GM23338 (cell line): ENCODE measurements around the gene AACS. TPM values are rescaled to one million over a fixed set of nuclear protein-coding genes. Genes with fewer than 3 reads are reported as not detected.

Experiments
- ATAC-seq: fragments of 200-7000 bp; cut with Tn5 transposase; 3 replicates; pipeline ENCODE4 v1.9.1; 2020
- DNase-seq: peaks from one replicate; pipeline ENCODE4 v3.0.0-alpha.2; 2015; ENCODE audit warnings: low spot score
- H2AFZ ChIP-seq: fragments of 200-600 bp; sonication (generic); 2 replicates; pipeline ENCODE4 v1.8.0; 2016; ENCODE audit warnings: antibody characterized with exemption, mild to moderate bottlenecking, moderate library complexity
- H3F3A ChIP-seq: fragments of 200-600 bp; sonication (generic); replicated peaks from 2 replicates; pipeline ENCODE4 v1.8.0; 2017; ENCODE audit warnings: antibody characterized with exemption, mixed run types, low read depth
- H3K27ac ChIP-seq: fragments of 200-600 bp; sonication (generic); 2 replicates; pipeline ENCODE4 v1.6.1; 2016; ENCODE audit warnings: low read depth
- H3K27me3 ChIP-seq: fragments of 200-600 bp; sonication (generic); 2 replicates; pipeline ENCODE4 v1.8.0; 2016; ENCODE audit warnings: mild to moderate bottlenecking, mixed run types, moderate library complexity; ENCODE audit not compliant: insufficient read depth
- H3K36me3 ChIP-seq: fragments of 200-600 bp; sonication (generic); 2 replicates; pipeline ENCODE4 v1.8.0; 2016; ENCODE audit warnings: mild to moderate bottlenecking; ENCODE audit not compliant: insufficient read depth
- H3K4me1 ChIP-seq: fragments of 200-600 bp; sonication (generic); 2 replicates; pipeline ENCODE4 v1.8.0; 2016; ENCODE audit warnings: mild to moderate bottlenecking, moderate library complexity; ENCODE audit not compliant: insufficient read depth
- H3K4me2 ChIP-seq: fragments of 200-600 bp; sonication (generic); 2 replicates; pipeline ENCODE4 v1.7.1; 2017; ENCODE audit warnings: mixed run types
- H3K4me3 ChIP-seq: fragments of 200-600 bp; sonication (generic); 2 replicates; pipeline ENCODE4 v1.6.1; 2016; ENCODE audit warnings: mixed run types
- H3K79me2 ChIP-seq: fragments of 200-600 bp; sonication (generic); replicated peaks from 2 replicates; pipeline ENCODE4 v1.8.0; 2017; ENCODE audit warnings: mild to moderate bottlenecking; ENCODE audit not compliant: insufficient read depth
- H3K9me2 ChIP-seq: fragments of 200-600 bp; sonication (generic); 2 replicates; pipeline ENCODE4 v1.8.0; 2017; ENCODE audit not compliant: insufficient read depth
- H4K20me1 ChIP-seq: fragments of 200-600 bp; sonication (generic); replicated peaks from 2 replicates; pipeline ENCODE4 v1.8.0; 2017; ENCODE audit warnings: mild to moderate bottlenecking; ENCODE audit not compliant: insufficient read depth
- H3K27ac Mint-ChIP-seq: 2 replicates; pipeline ENCODE4 v1.8.0; 2020; ENCODE audit warnings: inconsistent platforms, mild to moderate bottlenecking, moderate library complexity, mixed read lengths
- H3K27me3 Mint-ChIP-seq: 3 replicates; pipeline ENCODE4 v1.8.0; 2022; ENCODE audit warnings: low read depth, mild to moderate bottlenecking, moderate library complexity, mixed read lengths, inconsistent platforms; ENCODE audit not compliant: insufficient read depth, poor library complexity
- H3K36me3 Mint-ChIP-seq: 3 replicates; pipeline ENCODE4 v1.8.0; 2021; ENCODE audit warnings: low read depth, mild to moderate bottlenecking, inconsistent platforms, moderate library complexity, mixed read lengths
- H3K4me1 Mint-ChIP-seq: 3 replicates; pipeline ENCODE4 v1.8.0; 2020; ENCODE audit warnings: mild to moderate bottlenecking, inconsistent platforms, mixed read lengths
- H3K4me3 Mint-ChIP-seq: 3 replicates; pipeline ENCODE4 v1.8.0; 2021; ENCODE audit warnings: moderate library complexity, mild to moderate bottlenecking, inconsistent platforms, mixed read lengths
- H3K9me3 Mint-ChIP-seq: 3 replicates; pipeline ENCODE4 v1.8.0; 2020; ENCODE audit warnings: moderate library complexity, mild to moderate bottlenecking, inconsistent platforms, mixed read lengths
- EZH2 ChIP-seq: fragments of 200-600 bp; sonication (generic); IDR thresholded peaks from one replicate; pipeline ENCODE4 v1.8.0; 2017; ENCODE audit warnings: antibody characterized with exemption, mild to moderate bottlenecking, low read depth; ENCODE audit not compliant: unreplicated experiment
- EZH2phosphoT487 ChIP-seq: fragments of 200-600 bp; sonication (generic); IDR thresholded peaks from one replicate; pipeline ENCODE4 v1.8.1; 2018; ENCODE audit warnings: antibody characterized with exemption; ENCODE audit not compliant: unreplicated experiment
- JUNB ChIP-seq: IDR thresholded peaks from one replicate; pipeline ENCODE4 v1.6.1; 2016; ENCODE audit warnings: antibody characterized with exemption; ENCODE audit not compliant: unreplicated experiment
- NANOG ChIP-seq: IDR thresholded peaks from 2 replicates; pipeline ENCODE4 v1.6.1; 2016; ENCODE audit warnings: antibody characterized with exemption, borderline replicate concordance
- POLR2AphosphoS5 ChIP-seq: IDR thresholded peaks from 2 replicates; pipeline ENCODE4 v1.6.1; 2016; ENCODE audit warnings: antibody characterized with exemption, low read depth
- STAT1 ChIP-seq: IDR thresholded peaks from one replicate; pipeline ENCODE4 v1.6.1; 2016; ENCODE audit warnings: antibody characterized with exemption; ENCODE audit not compliant: unreplicated experiment
- polyA plus RNA-seq: library from polyadenylated mRNA; unstranded; fragments of >200 nt; fragmentation: Nextera tagmentation; extraction: Ambion mirVana; gene quantifications from 2 replicates; pipeline ENCODE4 v1.2.1, GENCODE V29; 2016
- total RNA-seq: library from RNA; depleted of rRNA; stranded (reverse); fragments of >200 nt; shearing (Covaris generic); gene quantifications from 2 replicates; pipeline ENCODE4 v1.2.3, GENCODE V29; 2014
- TF ChIP-seq, protein P1 (sequence below): IDR thresholded peaks from one replicate; pipeline ENCODE4 v1.6.1; 2018; ENCODE audit warnings: antibody characterized with exemption; ENCODE audit not compliant: unreplicated experiment
- TF ChIP-seq, protein P2 (sequence below): fragments of 250-450 bp; sonication (Bioruptor Pico); IDR thresholded peaks from 2 replicates; pipeline ENCODE4 v1.5.0; 2020; ENCODE audit warnings: mild to moderate bottlenecking, moderate library complexity

The AACS gene
- total and polyA plus RNA-seq, 2 experiments from 2014 or later = 31.1 to 64.4 TPM

DNA sequence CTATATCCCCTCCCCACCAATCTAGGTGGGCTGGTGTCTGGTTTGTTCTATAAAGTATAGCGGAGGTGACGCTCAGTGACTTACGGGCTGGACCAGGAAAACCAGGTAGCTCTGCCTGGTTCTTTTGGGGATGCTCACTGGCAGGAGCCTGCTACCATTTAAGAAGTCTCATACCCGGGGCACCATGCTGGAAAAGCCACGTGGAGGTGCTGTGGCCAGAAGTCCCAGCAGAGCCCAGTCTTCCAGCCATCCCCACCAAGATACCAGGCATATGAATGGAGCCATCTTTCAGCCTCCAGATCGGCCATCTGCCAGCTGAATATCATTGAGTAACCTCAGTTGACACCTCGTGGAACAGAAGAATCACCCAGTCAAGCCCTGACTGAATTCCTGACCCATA is 87.2 kb downstream of the AACS start:
- Histone ChIP-seq H3K4me3 (no peak overlapping the region), H3K27ac (no peak overlapping the region), H3F3A (no peaks in the 10 kb centered on the region), H2AFZ (no peak overlapping the region), H4K20me1 (no peaks in the 10 kb centered on the region), H3K4me1 (no peaks in the 10 kb centered on the region), H3K9me2 (no peaks in the 10 kb centered on the region), H3K79me2 (no peaks in the 10 kb centered on the region), H3K4me2 (no peak overlapping the region), H3K27me3 (no peaks in the 10 kb centered on the region), H3K36me3 (no peaks in the 10 kb centered on the region)
- no peak for DNase-seq
- Mint-ChIP-seq H3K27me3 (peaks cover 8% of the 10 kb centered on the region), H3K4me3 (no peak overlapping the region), H3K27ac (no peak overlapping the region), H3K4me1 (no peaks in the 10 kb centered on the region), H3K9me3 (0 out of 3 replicates have a peak, but pooled peaks cover under 1% of the 10 kb centered on the region), H3K36me3 (no peaks in the 10 kb centered on the region)
- TF ChIP-seq, protein P1, sequence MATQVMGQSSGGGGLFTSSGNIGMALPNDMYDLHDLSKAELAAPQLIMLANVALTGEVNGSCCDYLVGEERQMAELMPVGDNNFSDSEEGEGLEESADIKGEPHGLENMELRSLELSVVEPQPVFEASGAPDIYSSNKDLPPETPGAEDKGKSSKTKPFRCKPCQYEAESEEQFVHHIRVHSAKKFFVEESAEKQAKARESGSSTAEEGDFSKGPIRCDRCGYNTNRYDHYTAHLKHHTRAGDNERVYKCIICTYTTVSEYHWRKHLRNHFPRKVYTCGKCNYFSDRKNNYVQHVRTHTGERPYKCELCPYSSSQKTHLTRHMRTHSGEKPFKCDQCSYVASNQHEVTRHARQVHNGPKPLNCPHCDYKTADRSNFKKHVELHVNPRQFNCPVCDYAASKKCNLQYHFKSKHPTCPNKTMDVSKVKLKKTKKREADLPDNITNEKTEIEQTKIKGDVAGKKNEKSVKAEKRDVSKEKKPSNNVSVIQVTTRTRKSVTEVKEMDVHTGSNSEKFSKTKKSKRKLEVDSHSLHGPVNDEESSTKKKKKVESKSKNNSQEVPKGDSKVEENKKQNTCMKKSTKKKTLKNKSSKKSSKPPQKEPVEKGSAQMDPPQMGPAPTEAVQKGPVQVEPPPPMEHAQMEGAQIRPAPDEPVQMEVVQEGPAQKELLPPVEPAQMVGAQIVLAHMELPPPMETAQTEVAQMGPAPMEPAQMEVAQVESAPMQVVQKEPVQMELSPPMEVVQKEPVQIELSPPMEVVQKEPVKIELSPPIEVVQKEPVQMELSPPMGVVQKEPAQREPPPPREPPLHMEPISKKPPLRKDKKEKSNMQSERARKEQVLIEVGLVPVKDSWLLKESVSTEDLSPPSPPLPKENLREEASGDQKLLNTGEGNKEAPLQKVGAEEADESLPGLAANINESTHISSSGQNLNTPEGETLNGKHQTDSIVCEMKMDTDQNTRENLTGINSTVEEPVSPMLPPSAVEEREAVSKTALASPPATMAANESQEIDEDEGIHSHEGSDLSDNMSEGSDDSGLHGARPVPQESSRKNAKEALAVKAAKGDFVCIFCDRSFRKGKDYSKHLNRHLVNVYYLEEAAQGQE = no peak
- no peak for TF ChIP-seq STAT1
- no peak for TF ChIP-seq POLR2AphosphoS5
- ATAC-seq = no peak

DNA sequence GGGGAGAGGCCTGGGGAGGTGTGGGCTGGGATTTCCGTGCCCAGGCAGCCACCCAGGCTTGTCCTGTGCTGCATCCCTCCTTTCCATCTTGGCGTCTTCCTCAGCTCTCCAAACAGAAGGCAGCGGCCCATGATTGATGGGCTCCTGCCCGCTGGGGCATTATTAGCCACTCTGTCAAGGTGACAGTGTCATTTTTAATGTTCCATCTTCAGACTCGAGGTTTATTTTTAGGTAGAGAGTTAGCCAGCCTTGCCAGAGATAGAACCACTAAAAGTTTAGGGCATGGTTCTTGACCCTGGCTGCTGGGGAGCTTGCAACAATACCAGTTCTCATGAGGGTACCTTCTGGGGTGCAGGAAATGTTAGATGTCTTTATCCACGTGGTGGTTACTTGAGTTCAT is 90.1 kb downstream of the AACS start:
- Mint-ChIP-seq H3K9me3 (peaks cover 6% of the 10 kb centered on the region; the same call in 1 of the 3 replicates), H3K4me3 (no peak overlapping the region), H3K36me3 (no peaks in the 10 kb centered on the region; the same call in 2 of the 3 replicates), H3K27me3 (peaks cover 4% of the 10 kb centered on the region), H3K4me1 (no peaks in the 10 kb centered on the region), H3K27ac (no peak overlapping the region)
- no peak for TF ChIP-seq EZH2
- Histone ChIP-seq H3K4me2 (no peak overlapping the region), H3K27ac (no peak overlapping the region), H3K4me1 (no peaks in the 10 kb centered on the region), H3K9me2 (no peaks in the 10 kb centered on the region), H3K36me3 (no peaks in the 10 kb centered on the region), H2AFZ (no peak overlapping the region), H3K4me3 (no peak overlapping the region), H4K20me1 (no peaks in the 10 kb centered on the region), H3K79me2 (no peaks in the 10 kb centered on the region), H3K27me3 (no peaks in the 10 kb centered on the region), H3F3A (no peaks in the 10 kb centered on the region)
- no peak for ATAC-seq
- no peak for DNase-seq

DNA sequence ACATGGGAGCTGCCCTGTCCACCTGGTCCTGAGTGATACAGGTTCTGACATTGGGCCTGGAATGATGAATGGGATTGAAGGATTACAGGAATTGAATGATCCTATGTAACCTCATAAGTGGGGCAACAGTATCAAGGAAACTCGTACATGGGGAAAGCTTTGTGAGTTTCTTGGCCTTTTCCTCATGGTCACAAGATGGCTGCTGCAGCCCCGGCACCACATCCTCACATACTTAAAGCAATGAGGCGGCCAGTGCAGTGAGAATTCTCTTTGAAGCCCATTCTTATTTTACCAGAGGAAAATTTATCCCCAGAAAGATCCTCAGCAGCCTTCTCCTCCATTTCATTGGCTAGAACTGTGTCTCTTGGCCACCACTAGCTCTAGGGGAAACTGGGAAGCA is 91.9 kb downstream of the AACS start:
- Histone ChIP-seq H3F3A (no peaks in the 10 kb centered on the region), H3K36me3 (no peaks in the 10 kb centered on the region), H4K20me1 (no peaks in the 10 kb centered on the region), H3K4me2 (no peak overlapping the region), H3K4me3 (no peak overlapping the region), H3K79me2 (no peaks in the 10 kb centered on the region), H2AFZ (no peak overlapping the region), H3K27ac (no peak overlapping the region), H3K9me2 (no peaks in the 10 kb centered on the region), H3K4me1 (no peaks in the 10 kb centered on the region), H3K27me3 (no peaks in the 10 kb centered on the region)
- ATAC-seq (no peak), DNase-seq (no peak)
- no peaks in the 10 kb centered on the region for H3K4me1 Mint-ChIP-seq
- peaks cover 2% of the 10 kb centered on the region for H3K27me3 Mint-ChIP-seq
- peaks cover 6% of the 10 kb centered on the region; the same call in 2 of the 3 replicates for H3K9me3 Mint-ChIP-seq
- H3K36me3 Mint-ChIP-seq = no peaks in the 10 kb centered on the region; the same call in 2 of the 3 replicates
- H3K27ac Mint-ChIP-seq = no peak overlapping the region
- no peak overlapping the region for H3K4me3 Mint-ChIP-seq
- TF ChIP-seq NANOG (no peak), EZH2phosphoT487 (no peak), JUNB (no peak)
- TF ChIP-seq, protein P2, sequence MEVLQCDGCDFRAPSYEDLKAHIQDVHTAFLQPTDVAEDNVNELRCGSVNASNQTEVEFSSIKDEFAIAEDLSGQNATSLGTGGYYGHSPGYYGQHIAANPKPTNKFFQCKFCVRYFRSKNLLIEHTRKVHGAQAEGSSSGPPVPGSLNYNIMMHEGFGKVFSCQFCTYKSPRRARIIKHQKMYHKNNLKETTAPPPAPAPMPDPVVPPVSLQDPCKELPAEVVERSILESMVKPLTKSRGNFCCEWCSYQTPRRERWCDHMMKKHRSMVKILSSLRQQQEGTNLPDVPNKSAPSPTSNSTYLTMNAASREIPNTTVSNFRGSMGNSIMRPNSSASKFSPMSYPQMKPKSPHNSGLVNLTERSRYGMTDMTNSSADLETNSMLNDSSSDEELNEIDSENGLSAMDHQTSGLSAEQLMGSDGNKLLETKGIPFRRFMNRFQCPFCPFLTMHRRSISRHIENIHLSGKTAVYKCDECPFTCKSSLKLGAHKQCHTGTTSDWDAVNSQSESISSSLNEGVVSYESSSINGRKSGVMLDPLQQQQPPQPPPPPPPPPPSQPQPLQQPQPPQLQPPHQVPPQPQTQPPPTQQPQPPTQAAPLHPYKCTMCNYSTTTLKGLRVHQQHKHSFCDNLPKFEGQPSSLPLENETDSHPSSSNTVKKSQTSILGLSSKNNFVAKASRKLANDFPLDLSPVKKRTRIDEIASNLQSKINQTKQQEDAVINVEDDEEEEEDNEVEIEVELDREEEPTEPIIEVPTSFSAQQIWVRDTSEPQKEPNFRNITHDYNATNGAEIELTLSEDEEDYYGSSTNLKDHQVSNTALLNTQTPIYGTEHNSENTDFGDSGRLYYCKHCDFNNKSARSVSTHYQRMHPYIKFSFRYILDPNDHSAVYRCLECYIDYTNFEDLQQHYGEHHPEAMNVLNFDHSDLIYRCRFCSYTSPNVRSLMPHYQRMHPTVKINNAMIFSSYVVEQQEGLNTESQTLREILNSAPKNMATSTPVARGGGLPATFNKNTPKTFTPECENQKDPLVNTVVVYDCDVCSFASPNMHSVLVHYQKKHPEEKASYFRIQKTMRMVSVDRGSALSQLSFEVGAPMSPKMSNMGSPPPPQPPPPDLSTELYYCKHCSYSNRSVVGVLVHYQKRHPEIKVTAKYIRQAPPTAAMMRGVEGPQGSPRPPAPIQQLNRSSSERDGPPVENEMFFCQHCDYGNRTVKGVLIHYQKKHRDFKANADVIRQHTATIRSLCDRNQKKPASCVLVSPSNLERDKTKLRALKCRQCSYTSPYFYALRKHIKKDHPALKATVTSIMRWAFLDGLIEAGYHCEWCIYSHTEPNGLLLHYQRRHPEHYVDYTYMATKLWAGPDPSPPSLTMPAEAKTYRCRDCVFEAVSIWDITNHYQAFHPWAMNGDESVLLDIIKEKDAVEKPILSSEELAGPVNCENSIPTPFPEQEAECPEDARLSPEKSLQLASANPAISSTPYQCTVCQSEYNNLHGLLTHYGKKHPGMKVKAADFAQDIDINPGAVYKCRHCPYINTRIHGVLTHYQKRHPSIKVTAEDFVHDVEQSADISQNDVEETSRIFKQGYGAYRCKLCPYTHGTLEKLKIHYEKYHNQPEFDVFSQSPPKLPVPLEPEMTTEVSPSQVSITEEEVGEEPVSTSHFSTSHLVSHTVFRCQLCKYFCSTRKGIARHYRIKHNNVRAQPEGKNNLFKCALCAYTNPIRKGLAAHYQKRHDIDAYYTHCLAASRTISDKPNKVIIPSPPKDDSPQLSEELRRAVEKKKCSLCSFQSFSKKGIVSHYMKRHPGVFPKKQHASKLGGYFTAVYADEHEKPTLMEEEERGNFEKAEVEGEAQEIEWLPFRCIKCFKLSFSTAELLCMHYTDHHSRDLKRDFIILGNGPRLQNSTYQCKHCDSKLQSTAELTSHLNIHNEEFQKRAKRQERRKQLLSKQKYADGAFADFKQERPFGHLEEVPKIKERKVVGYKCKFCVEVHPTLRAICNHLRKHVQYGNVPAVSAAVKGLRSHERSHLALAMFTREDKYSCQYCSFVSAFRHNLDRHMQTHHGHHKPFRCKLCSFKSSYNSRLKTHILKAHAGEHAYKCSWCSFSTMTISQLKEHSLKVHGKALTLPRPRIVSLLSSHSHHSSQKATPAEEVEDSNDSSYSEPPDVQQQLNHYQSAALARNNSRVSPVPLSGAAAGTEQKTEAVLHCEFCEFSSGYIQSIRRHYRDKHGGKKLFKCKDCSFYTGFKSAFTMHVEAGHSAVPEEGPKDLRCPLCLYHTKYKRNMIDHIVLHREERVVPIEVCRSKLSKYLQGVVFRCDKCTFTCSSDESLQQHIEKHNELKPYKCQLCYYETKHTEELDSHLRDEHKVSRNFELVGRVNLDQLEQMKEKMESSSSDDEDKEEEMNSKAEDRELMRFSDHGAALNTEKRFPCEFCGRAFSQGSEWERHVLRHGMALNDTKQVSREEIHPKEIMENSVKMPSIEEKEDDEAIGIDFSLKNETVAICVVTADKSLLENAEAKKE (CRISPR knock-in tag) = no peak
